Measurements from ENCODE around the gene CTTNBP2. TPM values are rescaled to one million over a fixed set of nuclear protein-coding genes. Genes with fewer than 3 reads are reported as not detected.

The CTTNBP2 gene
- total RNA-seq, 2 donors from 2014 or later: 5.2 to 6.5 TPM

DNA sequence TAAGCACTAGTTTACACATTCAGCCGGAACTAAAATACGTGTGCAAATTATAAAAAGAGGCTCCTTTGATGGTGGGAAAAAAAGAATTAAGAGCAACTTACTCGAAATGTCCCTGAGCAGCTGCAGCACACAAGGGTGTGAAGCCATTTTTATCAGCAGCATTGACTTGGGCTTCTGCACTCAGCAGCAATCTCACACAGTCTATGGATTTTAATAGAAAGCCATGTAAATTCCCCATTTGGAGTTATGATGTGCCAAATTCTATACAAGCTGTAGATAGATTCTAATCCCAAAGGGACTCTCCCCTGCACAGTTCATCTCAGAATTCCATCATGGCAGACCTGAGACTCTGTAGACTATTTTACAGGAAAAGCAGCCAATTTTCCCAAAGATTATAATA, 90.5 kb downstream of the CTTNBP2 start:
- 90 to 100% methylated on average over 2 to 3 of the region's 3 CpGs for WGBS, 2 experiments (ENCODE audit: insufficient coverage in 1 of 2, insufficient read length in 1 of 2)
- H3K27ac ChIP-seq (ENCODE audit: low read depth, low read length): no peak overlapping the region

DNA sequence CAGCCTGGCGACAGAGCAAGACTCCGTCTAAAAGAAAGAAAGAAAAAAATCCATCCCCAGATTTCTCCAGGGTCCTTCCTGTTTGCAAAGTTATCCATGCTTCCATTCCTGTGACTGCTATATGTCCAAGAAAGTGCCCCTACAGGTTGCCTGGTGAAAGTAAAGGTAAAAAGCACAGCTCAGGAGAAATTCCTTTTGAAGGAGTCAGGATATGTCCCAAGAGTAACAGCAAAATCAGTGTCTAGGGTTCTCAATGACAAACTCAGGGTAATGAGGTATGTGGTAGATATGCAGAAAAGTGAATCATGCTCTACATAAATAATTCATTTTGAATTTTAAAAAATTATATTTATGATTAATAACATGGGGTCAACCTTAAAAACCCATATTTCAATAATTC, 91.5 kb downstream of the CTTNBP2 start:
- H3K9ac ChIP-seq (ENCODE audit: extremely low read depth, low read length, poor library complexity, severe bottlenecking): no peak overlapping the region
- H3K4me3 ChIP-seq (ENCODE audit: low read length): no peak overlapping the region
- Mint-ChIP-seq H3K4me3 (no peak overlapping the region), H3K27me3 (ENCODE audit: insufficient read depth) (no peaks in the 10 kb centered on the region), H3K9me3 (no peaks in the 10 kb centered on the region), H3K36me3 (ENCODE audit: low read depth) (no peaks in the 10 kb centered on the region), H3K4me1 (no peaks in the 10 kb centered on the region), H3K27ac (no peak overlapping the region)
- no peaks in the 10 kb centered on the region for H3K36me3 ChIP-seq (ENCODE audit: control insufficient read depth, insufficient read depth, low read length)
- 87 to 93% methylated on average over 2 of the region's 2 CpGs for WGBS, 2 experiments (ENCODE audit: insufficient coverage in 1 of 2, insufficient read length in 1 of 2)
- TF ChIP-seq, protein P1, sequence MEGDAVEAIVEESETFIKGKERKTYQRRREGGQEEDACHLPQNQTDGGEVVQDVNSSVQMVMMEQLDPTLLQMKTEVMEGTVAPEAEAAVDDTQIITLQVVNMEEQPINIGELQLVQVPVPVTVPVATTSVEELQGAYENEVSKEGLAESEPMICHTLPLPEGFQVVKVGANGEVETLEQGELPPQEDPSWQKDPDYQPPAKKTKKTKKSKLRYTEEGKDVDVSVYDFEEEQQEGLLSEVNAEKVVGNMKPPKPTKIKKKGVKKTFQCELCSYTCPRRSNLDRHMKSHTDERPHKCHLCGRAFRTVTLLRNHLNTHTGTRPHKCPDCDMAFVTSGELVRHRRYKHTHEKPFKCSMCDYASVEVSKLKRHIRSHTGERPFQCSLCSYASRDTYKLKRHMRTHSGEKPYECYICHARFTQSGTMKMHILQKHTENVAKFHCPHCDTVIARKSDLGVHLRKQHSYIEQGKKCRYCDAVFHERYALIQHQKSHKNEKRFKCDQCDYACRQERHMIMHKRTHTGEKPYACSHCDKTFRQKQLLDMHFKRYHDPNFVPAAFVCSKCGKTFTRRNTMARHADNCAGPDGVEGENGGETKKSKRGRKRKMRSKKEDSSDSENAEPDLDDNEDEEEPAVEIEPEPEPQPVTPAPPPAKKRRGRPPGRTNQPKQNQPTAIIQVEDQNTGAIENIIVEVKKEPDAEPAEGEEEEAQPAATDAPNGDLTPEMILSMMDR (conservative IDR thresholded peaks at IDR 0.05): peak; percentile 45
- H3K27me3 ChIP-seq (ENCODE audit: control insufficient read depth, insufficient read depth, low read length, poor library complexity, severe bottlenecking): no peaks in the 10 kb centered on the region
- no peak overlapping the region for H3K27ac ChIP-seq (ENCODE audit: low read depth, low read length)
- H3K9me3 ChIP-seq (ENCODE audit: control insufficient read depth, low read length): no peaks in the 10 kb centered on the region
- no peak for DNase-seq
- H3K4me1 ChIP-seq (ENCODE audit: control insufficient read depth, insufficient read depth, low read length): no peaks in the 10 kb centered on the region

More for the DNA sequence above, 90.5 kb downstream of the CTTNBP2 start:
- no peak overlapping the region for H3K27ac Mint-ChIP-seq
- TF ChIP-seq, protein P1 (conservative IDR thresholded peaks at IDR 0.05): no peak
- no peaks in the 10 kb centered on the region for H3K9me3 Mint-ChIP-seq
- H3K4me3 Mint-ChIP-seq: no peak overlapping the region
- Histone ChIP-seq H3K9me3 (ENCODE audit: control insufficient read depth, low read length) (no peaks in the 10 kb centered on the region), H3K36me3 (ENCODE audit: control insufficient read depth, insufficient read depth, low read length) (no peaks in the 10 kb centered on the region), H3K4me3 (ENCODE audit: low read length) (no peak overlapping the region), H3K27me3 (ENCODE audit: control insufficient read depth, insufficient read depth, low read length, poor library complexity, severe bottlenecking) (no peaks in the 10 kb centered on the region), H3K9ac (ENCODE audit: extremely low read depth, low read length, poor library complexity, severe bottlenecking) (no peak overlapping the region), H3K4me1 (ENCODE audit: control insufficient read depth, insufficient read depth, low read length) (no peaks in the 10 kb centered on the region)
- DNase-seq: no peak
- H3K36me3 Mint-ChIP-seq (ENCODE audit: low read depth): no peaks in the 10 kb centered on the region
- H3K27me3 Mint-ChIP-seq (ENCODE audit: insufficient read depth): no peaks in the 10 kb centered on the region
- no peaks in the 10 kb centered on the region for H3K4me1 Mint-ChIP-seq

DNA sequence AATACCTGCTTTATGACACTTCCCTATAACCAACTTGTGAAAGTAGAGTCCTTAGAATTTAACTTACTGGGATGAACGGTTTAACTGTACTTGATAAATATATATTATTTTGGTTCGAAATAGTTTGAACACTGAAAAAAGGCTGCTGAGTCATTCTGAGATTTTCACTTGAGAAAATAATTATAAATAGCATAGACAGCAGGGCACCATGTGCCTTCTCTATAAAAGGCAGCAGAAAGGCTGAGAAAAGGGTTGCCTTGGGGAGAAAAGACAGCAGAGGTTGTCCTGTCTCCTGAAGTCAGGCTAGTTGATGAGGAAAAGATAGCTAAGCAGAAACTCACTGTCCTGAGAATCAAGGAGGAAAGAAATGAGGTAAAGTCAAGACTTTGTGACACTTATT, 92.4 kb downstream of the CTTNBP2 start:
- 88 to 100% methylated on average over 1 to 2 of the region's 2 CpGs for WGBS, 2 experiments (ENCODE audit: insufficient coverage in 1 of 2, insufficient read length in 1 of 2)
- H3K9me3 Mint-ChIP-seq: no peaks in the 10 kb centered on the region
- no peaks in the 10 kb centered on the region for H3K36me3 Mint-ChIP-seq (ENCODE audit: low read depth)
- Histone ChIP-seq H3K27ac (ENCODE audit: low read depth, low read length) (no peak overlapping the region), H3K4me3 (ENCODE audit: low read length) (no peak overlapping the region), H3K36me3 (ENCODE audit: control insufficient read depth, insufficient read depth, low read length) (no peaks in the 10 kb centered on the region), H3K9me3 (ENCODE audit: control insufficient read depth, low read length) (no peaks in the 10 kb centered on the region), H3K4me1 (ENCODE audit: control insufficient read depth, insufficient read depth, low read length) (no peaks in the 10 kb centered on the region), H3K9ac (ENCODE audit: extremely low read depth, low read length, poor library complexity, severe bottlenecking) (no peak overlapping the region), H3K27me3 (ENCODE audit: control insufficient read depth, insufficient read depth, low read length, poor library complexity, severe bottlenecking) (no peaks in the 10 kb centered on the region)
- TF ChIP-seq, protein P1 (conservative IDR thresholded peaks at IDR 0.05): no peak
- no peak overlapping the region for H3K27ac Mint-ChIP-seq
- no peaks in the 10 kb centered on the region for H3K4me1 Mint-ChIP-seq
- DNase-seq: no peak
- H3K4me3 Mint-ChIP-seq: no peak overlapping the region
- H3K27me3 Mint-ChIP-seq (ENCODE audit: insufficient read depth): no peaks in the 10 kb centered on the region
